ENCODE results near the gene INVS. TPM values are rescaled to one million over a fixed set of nuclear protein-coding genes. Genes with fewer than 3 reads are reported as not detected.

INVS gene
- total RNA-seq, 1 donor from 2014 or later: 24.0 TPM

GRCh38 chr9:100285080-100285479 is 186.0 kb downstream of the INVS start:
- no peak for TF ChIP-seq CTCF (conservative IDR thresholded peaks at IDR 0.05)
- H3K4me3 Mint-ChIP-seq: no peak overlapping the region
- DNase-seq (ENCODE audit: extremely low spot score, unreplicated experiment): no peak
- H3K4me1 Mint-ChIP-seq (ENCODE audit: unreplicated experiment): no peaks in the 10 kb centered on the region
- peaks cover 58% of the 10 kb centered on the region for H3K36me3 Mint-ChIP-seq
- peaks cover 21% of the 10 kb centered on the region for H3K9me3 Mint-ChIP-seq
- H3K27me3 Mint-ChIP-seq: no peaks in the 10 kb centered on the region
- no peak overlapping the region for H3K27ac Mint-ChIP-seq

GRCh38 chr9:100285601-100286000 is 186.6 kb downstream of the INVS start:
- H3K27me3 Mint-ChIP-seq: no peaks in the 10 kb centered on the region
- no peak for DNase-seq (ENCODE audit: extremely low spot score, unreplicated experiment)
- H3K4me3 Mint-ChIP-seq: no peak overlapping the region
- H3K36me3 Mint-ChIP-seq: peaks cover 58% of the 10 kb centered on the region
- peaks cover 21% of the 10 kb centered on the region for H3K9me3 Mint-ChIP-seq
- no peak for TF ChIP-seq CTCF (conservative IDR thresholded peaks at IDR 0.05)
- H3K4me1 Mint-ChIP-seq (ENCODE audit: unreplicated experiment): no peaks in the 10 kb centered on the region
- H3K27ac Mint-ChIP-seq: no peak overlapping the region

GRCh38 chr9:100286257-100286656 is 187.2 kb downstream of the INVS start:
- no peaks in the 10 kb centered on the region for H3K4me1 Mint-ChIP-seq (ENCODE audit: unreplicated experiment)
- TF ChIP-seq CTCF (conservative IDR thresholded peaks at IDR 0.05): no peak
- no peaks in the 10 kb centered on the region for H3K27me3 Mint-ChIP-seq
- H3K36me3 Mint-ChIP-seq: peaks cover 60% of the 10 kb centered on the region
- no peak overlapping the region for H3K4me3 Mint-ChIP-seq
- H3K9me3 Mint-ChIP-seq: peaks cover 21% of the 10 kb centered on the region
- no peak for DNase-seq (ENCODE audit: extremely low spot score, unreplicated experiment)
- no peak overlapping the region for H3K27ac Mint-ChIP-seq

GRCh38 chr9:100287186-100287585 is 188.1 kb downstream of the INVS start:
- no peaks in the 10 kb centered on the region for H3K4me1 Mint-ChIP-seq (ENCODE audit: unreplicated experiment)
- H3K36me3 Mint-ChIP-seq: peaks cover 64% of the 10 kb centered on the region
- H3K4me3 Mint-ChIP-seq: no peak overlapping the region
- no peak for TF ChIP-seq CTCF (conservative IDR thresholded peaks at IDR 0.05)
- no peak for DNase-seq (ENCODE audit: extremely low spot score, unreplicated experiment)
- no peaks in the 10 kb centered on the region for H3K27me3 Mint-ChIP-seq
- H3K9me3 Mint-ChIP-seq: peaks cover 21% of the 10 kb centered on the region
- no peak overlapping the region for H3K27ac Mint-ChIP-seq

- Mint-ChIP-seq H3K27ac (no peak overlapping the region), H3K36me3 (peaks cover 59% of the 10 kb centered on the region), H3K4me3 (no peak overlapping the region), H3K9me3 (peaks cover 12% of the 10 kb centered on the region), H3K27me3 (no peaks in the 10 kb centered on the region), H3K4me1 (ENCODE audit: unreplicated experiment) (no peaks in the 10 kb centered on the region)
- DNase-seq (ENCODE audit: extremely low spot score, unreplicated experiment): no peak
- no peak for TF ChIP-seq CTCF (conservative IDR thresholded peaks at IDR 0.05)
Observed at GRCh38 chr9:100290714-100291113, 191.7 kb downstream of the INVS start.

GRCh38 chr9:100292414-100292813 is 193.4 kb downstream of the INVS start:
- Mint-ChIP-seq H3K27me3 (no peaks in the 10 kb centered on the region), H3K27ac (no peak overlapping the region), H3K9me3 (peaks cover 5% of the 10 kb centered on the region), H3K4me1 (ENCODE audit: unreplicated experiment) (peaks cover 3% of the 10 kb centered on the region), H3K36me3 (peaks cover 48% of the 10 kb centered on the region), H3K4me3 (no peak overlapping the region)
- no peak for DNase-seq (ENCODE audit: extremely low spot score, unreplicated experiment)
- no peak for TF ChIP-seq CTCF (conservative IDR thresholded peaks at IDR 0.05)

Measured in type B pancreatic cell (in vitro differentiated cells).